GM23248 (cell line): Measurements from ENCODE around the gene IL18.

ENCODE experiments used
- EZH2 ChIP-seq: fragments of 200-600 bp; sonication (generic); IDR thresholded peaks from 2 replicates; pipeline ENCODE4 v1.6.1; 2018; ENCODE audit warnings: antibody characterized with exemption, mild to moderate bottlenecking; ENCODE audit not compliant: insufficient read depth, poor library complexity, severe bottlenecking
- EZH2phosphoT487 ChIP-seq: fragments of 200-600 bp; sonication (generic); IDR thresholded peaks from 2 replicates; pipeline ENCODE4 v1.6.1; 2018; ENCODE audit warnings: antibody characterized with exemption, moderate library complexity, mild to moderate bottlenecking, low read depth; ENCODE audit not compliant: insufficient read depth

GRCh38 chr11:112106070-112106469 lies 57.8 kb downstream of the IL18 start:
- TF ChIP-seq EZH2 (no peak), EZH2phosphoT487 (no peak)
